IMR-90 (cell line): ENCODE results near the gene PRICKLE2. TPM values are rescaled to one million over a fixed set of nuclear protein-coding genes. Genes with fewer than 3 reads are reported as not detected.

Experiments used
- ATAC-seq: fragments of 200-7000 bp; cut with Tn5 transposase; 2 replicates; pipeline ENCODE4 v1.9.1; 2020; ENCODE audit warnings: low read depth, mild to moderate bottlenecking, moderate library complexity
- BruUV-seq: library from RNA; stranded (reverse); fragments of 400-500 nt; replicated peaks from 2 replicates; lab custom pipeline; 2021; lab: Mats Ljungman, UMichigan
- CTCF ChIA-PET: fragments of 300-600 bp; formaldehyde crosslinking; extraction: SDS; loops from one replicate; lab custom pipeline; 2021; ENCODE audit warnings: antibody characterized with exemption; lab: Yijun Ruan, JAX
- POLR2A ChIA-PET: fragments of 300-600 bp; sonication (Branson Sonifier 250); formaldehyde crosslinking; loops from one replicate; lab custom pipeline; 2022; ENCODE audit warnings: antibody characterized with exemption; ENCODE audit not compliant: unreplicated experiment; lab: Charles Lee
- DNase-seq: peaks from one replicate; pipeline ENCODE4 v3.0.0; 2013
- H2AFZ ChIP-seq: replicated peaks from 2 replicates; pipeline ENCODE3; 2013; ENCODE audit warnings: low read length, mild to moderate bottlenecking; ENCODE audit not compliant: poor library complexity
- H2AK5ac ChIP-seq: 2 replicates; pipeline ENCODE4 v1.6.1; 2013; ENCODE audit warnings: low read depth, low read length, inconsistent platforms
- H2AK9ac ChIP-seq: replicated peaks from 2 replicates; pipeline ENCODE3; 2013; ENCODE audit warnings: mild to moderate bottlenecking, low read depth, low read length, moderate library complexity; ENCODE audit not compliant: poor library complexity
- H2BK120ac ChIP-seq: 2 replicates; pipeline ENCODE4 v1.6.1; 2013; ENCODE audit warnings: low read depth, low read length, inconsistent platforms
- H2BK15ac ChIP-seq: 3 replicates; pipeline ENCODE4 v1.6.1; 2013; ENCODE audit warnings: low read depth, low read length, inconsistent platforms
- H2BK20ac ChIP-seq: 2 replicates; pipeline ENCODE4 v1.6.1; 2013; ENCODE audit warnings: low read depth, mild to moderate bottlenecking, inconsistent platforms, low read length, moderate library complexity
- H2BK5ac ChIP-seq: 2 replicates; pipeline ENCODE4 v1.6.1; 2013; ENCODE audit warnings: mild to moderate bottlenecking, low read depth, low read length, inconsistent platforms; ENCODE audit not compliant: poor library complexity, severe bottlenecking
- H3K14ac ChIP-seq: replicated peaks from 2 replicates; pipeline ENCODE4 v1.6.1; 2013; ENCODE audit warnings: low read depth, low read length, inconsistent platforms
- H3K18ac ChIP-seq: 2 replicates; pipeline ENCODE4 v1.6.1; 2013; ENCODE audit warnings: low read depth, low read length, control low read depth
- H3K23ac ChIP-seq: 2 replicates; pipeline ENCODE4 v1.6.1; 2013; ENCODE audit warnings: low read depth, low read length, inconsistent platforms
- H3K27ac ChIP-seq: 2 replicates; pipeline ENCODE4 v1.5.1; 2013; ENCODE audit warnings: mild to moderate bottlenecking, control low read depth, low read length; ENCODE audit not compliant: insufficient read depth
- H3K27me3 ChIP-seq: 2 replicates; pipeline ENCODE4 v1.6.1; 2013; ENCODE audit warnings: low read length; ENCODE audit not compliant: control insufficient read depth, insufficient read depth
- H3K36me3 ChIP-seq: 2 replicates; pipeline ENCODE4 v1.6.1; 2013; ENCODE audit warnings: low read length, mixed read lengths; ENCODE audit not compliant: control insufficient read depth, insufficient read depth
- H3K4ac ChIP-seq: 2 replicates; pipeline ENCODE4 v1.6.1; 2013; ENCODE audit warnings: low read depth, low read length, inconsistent platforms
- H3K4me1 ChIP-seq: 2 replicates; pipeline ENCODE4 v1.6.1; 2013; ENCODE audit warnings: low read length, mixed read lengths; ENCODE audit not compliant: control insufficient read depth, insufficient read depth
- H3K4me2 ChIP-seq: 2 replicates; pipeline ENCODE4 v1.6.1; 2013; ENCODE audit warnings: low read depth, mild to moderate bottlenecking, control low read depth, low read length, moderate library complexity
- H3K4me3 ChIP-seq: 2 replicates; pipeline ENCODE4 v1.5.1; 2013; ENCODE audit warnings: low read depth, mild to moderate bottlenecking, control low read depth, low read length, moderate library complexity; ENCODE audit not compliant: insufficient read depth
- H3K56ac ChIP-seq: 2 replicates; pipeline ENCODE4 v1.6.1; 2013; ENCODE audit warnings: low read length, inconsistent platforms; ENCODE audit not compliant: insufficient read depth; ENCODE audit errors: extremely low read depth
- H3K79me1 ChIP-seq, 2 experiments: 2 replicates each; pipeline ENCODE4 v1.6.1; 2013; ENCODE audit warnings: low read length in 2 of 2, inconsistent platforms in 1 of 2, low read depth in 1 of 2
- H3K9ac ChIP-seq: 2 replicates; pipeline ENCODE4 v1.6.1; 2013; ENCODE audit warnings: low read depth, low read length, control low read depth
- H3K9me1 ChIP-seq: 2 replicates; pipeline ENCODE4 v1.6.1; 2013; ENCODE audit warnings: low read length, inconsistent platforms; ENCODE audit not compliant: insufficient read depth
- H3K9me3 ChIP-seq: 2 replicates; pipeline ENCODE4 v1.6.1; 2013; ENCODE audit warnings: low read length; ENCODE audit not compliant: control insufficient read depth, insufficient read depth
- H4K20me1 ChIP-seq: 2 replicates; pipeline ENCODE4 v1.6.1; 2013; ENCODE audit warnings: low read length, inconsistent platforms; ENCODE audit not compliant: insufficient read depth
- H4K5ac ChIP-seq: 2 replicates; pipeline ENCODE4 v1.6.1; 2013; ENCODE audit warnings: mild to moderate bottlenecking, low read depth, low read length, control low read depth
- H4K8ac ChIP-seq, 2 experiments: 2 replicates each; pipeline ENCODE4 v1.6.1; 2013; ENCODE audit warnings: low read depth in 2 of 2, low read length in 2 of 2, control low read depth in 1 of 2, inconsistent platforms in 1 of 2
- H4K91ac ChIP-seq: 2 replicates; pipeline ENCODE4 v1.6.1; 2013; ENCODE audit warnings: low read depth, low read length, inconsistent platforms; ENCODE audit not compliant: insufficient read depth
- MAFK ChIP-seq: IDR thresholded peaks from 2 replicates; pipeline ENCODE4 v1.6.1; 2012; ENCODE audit warnings: low read depth, low read length, improper control_type of control experiment
- MXI1 ChIP-seq: IDR thresholded peaks from 2 replicates; pipeline ENCODE4 v1.6.1; 2012; ENCODE audit warnings: low read depth, mild to moderate bottlenecking, low read length, moderate library complexity, borderline replicate concordance
- RAD21 ChIP-seq: IDR thresholded peaks from 2 replicates; pipeline ENCODE4 v1.6.1; 2012; ENCODE audit warnings: low read length, improper control_type of control experiment
- RCOR1 ChIP-seq: IDR thresholded peaks from 2 replicates; pipeline ENCODE4 v1.6.1; 2012; ENCODE audit warnings: mild to moderate bottlenecking, low read length, improper control_type of control experiment; ENCODE audit not compliant: insufficient replicate concordance
- SMC3 ChIP-seq: fragments of 150-350 bp; IDR thresholded peaks from 2 replicates; pipeline ENCODE4 v1.6.1; 2016; ENCODE audit warnings: low read depth, mild to moderate bottlenecking, antibody characterized with exemption, low read length, moderate library complexity
- dilution Hi-C: fragments of 300-500 bp; cut with HindIII; formaldehyde crosslinking; loops from one replicate; pipeline ENCODE4 v1.14.3; 2018; ENCODE audit warnings: low sequenced_read_pairs; ENCODE audit not compliant: unreplicated experiment
- in situ Hi-C: fragments of 300-500 bp; cut with MboI; formaldehyde crosslinking; loops from 3 replicates; pipeline ENCODE4 v1.14.3; 2019; ENCODE audit warnings: low sequenced_read_pairs, inconsistent platforms, mixed read lengths
- intact Hi-C: fragments of 100-400 bp; cut with micrococcal nuclease; formaldehyde crosslinking; loops from 2 replicates; pipeline ENCODE4 v1.10.0; 2022
- polyA plus RNA-seq, 3 experiments: library from polyadenylated mRNA; depleted of rRNA; stranded (reverse); fragments of >200 nt; gene quantifications; 2 replicates each; pipeline ENCODE4 v1.2.3, GENCODE V29; 2012; ENCODE audit warnings: low replicate concordance in 1 of 3
- total RNA-seq: library from RNA; depleted of rRNA; stranded (reverse); fragments of >200 nt; gene quantifications from 2 replicates; pipeline ENCODE4 v1.2.3, GENCODE V29; 2012
- TF ChIP-seq, protein P1 (sequence below): conservative IDR thresholded peaks from 2 replicates; pipeline ENCODE4 v1.5.1; 2012; ENCODE audit warnings: mild to moderate bottlenecking, low read depth, low read length, improper control_type of control experiment
- TF ChIP-seq, protein P2 (sequence below): fragments of 150-350 bp; IDR thresholded peaks from 2 replicates; pipeline ENCODE4 v1.6.1; 2016; ENCODE audit warnings: low read depth, mild to moderate bottlenecking, low read length, moderate library complexity, borderline replicate concordance
- TF ChIP-seq, protein P3 (sequence below): fragments of 150-350 bp; IDR thresholded peaks from 2 replicates; pipeline ENCODE4 v1.6.1; 2017; ENCODE audit warnings: mild to moderate bottlenecking, antibody characterized with exemption, low read length, low read depth

PRICKLE2 gene
- total and polyA plus RNA-seq, 2 of the 4 experiments (the other 2 are of a cell fraction): 4.1 to 14.2 TPM

DNA sequence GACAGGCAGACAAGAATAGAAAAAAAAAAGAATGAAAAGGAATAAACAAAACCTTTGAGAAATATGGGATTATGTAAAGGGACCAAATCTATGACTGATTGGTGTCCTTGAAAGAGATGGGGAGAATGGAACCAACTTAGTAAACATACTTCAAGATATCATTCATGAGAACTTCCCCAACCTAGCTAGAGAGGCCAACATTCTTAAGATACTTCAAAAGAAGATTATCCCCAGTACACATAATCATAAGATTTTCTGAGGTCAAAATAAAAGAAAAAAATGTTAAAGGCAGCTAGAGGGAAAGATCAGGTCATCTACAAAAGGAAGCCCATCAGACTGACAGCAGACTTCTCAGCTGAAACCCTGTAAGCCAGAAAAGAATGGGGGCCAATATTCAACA lies 110.6 kb downstream of the PRICKLE2 start:
- no TSS peak for BruUV-seq
- in situ Hi-C loops (no loop called here), intact Hi-C loops (no loop called here), dilution Hi-C loops (no loop called here)
- H3K56ac ChIP-seq: no peak overlapping the region
- no peak overlapping the region for H3K23ac ChIP-seq
- no peak overlapping the region for H4K91ac ChIP-seq
- H3K4me2 ChIP-seq: no peak overlapping the region
- peaks cover 16 to 39% of the 10 kb centered on the region in 2 experiments for H3K79me1 ChIP-seq
- no peak overlapping the region for H2BK15ac ChIP-seq
- H3K18ac ChIP-seq: no peak overlapping the region
- no peak overlapping the region for H2BK5ac ChIP-seq
- H3K9ac ChIP-seq: no peak overlapping the region
- H3K27me3 ChIP-seq: no peaks in the 10 kb centered on the region
- peaks cover 13% of the 10 kb centered on the region for H4K20me1 ChIP-seq
- H3K36me3 ChIP-seq: peaks cover 6% of the 10 kb centered on the region
- H4K8ac ChIP-seq: no peak overlapping the region
- no peaks in the 10 kb centered on the region for H3K9me3 ChIP-seq
- no peaks in the 10 kb centered on the region for H3K4me1 ChIP-seq
- DNase-seq: no peak
- no peak overlapping the region for H3K27ac ChIP-seq
- POLR2A ChIA-PET: no interaction called here
- H2BK120ac ChIP-seq: no peak overlapping the region
- no peak for ATAC-seq
- CTCF ChIA-PET: no interaction called here
- H4K5ac ChIP-seq: no peak overlapping the region
- TF ChIP-seq SMC3 (no peak), MXI1 (no peak), RAD21 (no peak), MAFK (no peak), RCOR1 (no peak)
- TF ChIP-seq, protein P1, sequence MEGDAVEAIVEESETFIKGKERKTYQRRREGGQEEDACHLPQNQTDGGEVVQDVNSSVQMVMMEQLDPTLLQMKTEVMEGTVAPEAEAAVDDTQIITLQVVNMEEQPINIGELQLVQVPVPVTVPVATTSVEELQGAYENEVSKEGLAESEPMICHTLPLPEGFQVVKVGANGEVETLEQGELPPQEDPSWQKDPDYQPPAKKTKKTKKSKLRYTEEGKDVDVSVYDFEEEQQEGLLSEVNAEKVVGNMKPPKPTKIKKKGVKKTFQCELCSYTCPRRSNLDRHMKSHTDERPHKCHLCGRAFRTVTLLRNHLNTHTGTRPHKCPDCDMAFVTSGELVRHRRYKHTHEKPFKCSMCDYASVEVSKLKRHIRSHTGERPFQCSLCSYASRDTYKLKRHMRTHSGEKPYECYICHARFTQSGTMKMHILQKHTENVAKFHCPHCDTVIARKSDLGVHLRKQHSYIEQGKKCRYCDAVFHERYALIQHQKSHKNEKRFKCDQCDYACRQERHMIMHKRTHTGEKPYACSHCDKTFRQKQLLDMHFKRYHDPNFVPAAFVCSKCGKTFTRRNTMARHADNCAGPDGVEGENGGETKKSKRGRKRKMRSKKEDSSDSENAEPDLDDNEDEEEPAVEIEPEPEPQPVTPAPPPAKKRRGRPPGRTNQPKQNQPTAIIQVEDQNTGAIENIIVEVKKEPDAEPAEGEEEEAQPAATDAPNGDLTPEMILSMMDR: no peak
- TF ChIP-seq, protein P2, sequence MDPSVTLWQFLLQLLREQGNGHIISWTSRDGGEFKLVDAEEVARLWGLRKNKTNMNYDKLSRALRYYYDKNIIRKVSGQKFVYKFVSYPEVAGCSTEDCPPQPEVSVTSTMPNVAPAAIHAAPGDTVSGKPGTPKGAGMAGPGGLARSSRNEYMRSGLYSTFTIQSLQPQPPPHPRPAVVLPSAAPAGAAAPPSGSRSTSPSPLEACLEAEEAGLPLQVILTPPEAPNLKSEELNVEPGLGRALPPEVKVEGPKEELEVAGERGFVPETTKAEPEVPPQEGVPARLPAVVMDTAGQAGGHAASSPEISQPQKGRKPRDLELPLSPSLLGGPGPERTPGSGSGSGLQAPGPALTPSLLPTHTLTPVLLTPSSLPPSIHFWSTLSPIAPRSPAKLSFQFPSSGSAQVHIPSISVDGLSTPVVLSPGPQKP: no peak
- TF ChIP-seq, protein P3, sequence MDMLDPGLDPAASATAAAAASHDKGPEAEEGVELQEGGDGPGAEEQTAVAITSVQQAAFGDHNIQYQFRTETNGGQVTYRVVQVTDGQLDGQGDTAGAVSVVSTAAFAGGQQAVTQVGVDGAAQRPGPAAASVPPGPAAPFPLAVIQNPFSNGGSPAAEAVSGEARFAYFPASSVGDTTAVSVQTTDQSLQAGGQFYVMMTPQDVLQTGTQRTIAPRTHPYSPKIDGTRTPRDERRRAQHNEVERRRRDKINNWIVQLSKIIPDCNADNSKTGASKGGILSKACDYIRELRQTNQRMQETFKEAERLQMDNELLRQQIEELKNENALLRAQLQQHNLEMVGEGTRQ: no peak
- H3K9me1 ChIP-seq: peaks cover 7% of the 10 kb centered on the region; the same call in 1 of the 2 replicates
- H3K4ac ChIP-seq: no peak overlapping the region
- H3K14ac ChIP-seq: no peak overlapping the region
- no peak overlapping the region for H2AK9ac ChIP-seq
- H3K4me3 ChIP-seq: no peak overlapping the region
- H2BK20ac ChIP-seq: no peak overlapping the region
- no peak overlapping the region for H2AK5ac ChIP-seq
- no peak overlapping the region for H2AFZ ChIP-seq
